ENCODE data around the gene SH3RF3. TPM values are rescaled to one million over a fixed set of nuclear protein-coding genes. Genes with fewer than 3 reads are reported as not detected.

Gene SH3RF3
- total RNA-seq, 1 donor from 2014 or later = under 0.01 TPM

- Histone ChIP-seq H3K4me3 (ENCODE audit: low read depth, low read length) (no peak overlapping the region), H3K36me3 (ENCODE audit: control insufficient read depth, insufficient read depth, low read length) (no peaks in the 10 kb centered on the region), H3K27me3 (ENCODE audit: control insufficient read depth, insufficient read depth, low read length) (no peaks in the 10 kb centered on the region)
- DNase-seq (ENCODE audit: low read depth) (no peak), FAIRE-seq (no peak)
- no peak for TF ChIP-seq CTCF (IDR thresholded peaks at IDR 0.05; ENCODE audit: insufficient read depth, low read length, severe bottlenecking)
These were observed 401.7 kb downstream of the SH3RF3 start for GRCh38 chr2:109530712-109531111.

GRCh38 chr2:109531221-109531620 lies 402.2 kb downstream of the SH3RF3 start:
- TF ChIP-seq CTCF (IDR thresholded peaks at IDR 0.05; ENCODE audit: insufficient read depth, low read length, severe bottlenecking) = no peak
- Histone ChIP-seq H3K27me3 (ENCODE audit: control insufficient read depth, insufficient read depth, low read length) (no peaks in the 10 kb centered on the region), H3K36me3 (ENCODE audit: control insufficient read depth, insufficient read depth, low read length) (no peaks in the 10 kb centered on the region), H3K4me3 (ENCODE audit: low read depth, low read length) (no peak overlapping the region)
- DNase-seq (ENCODE audit: low read depth) = no peak
- FAIRE-seq = no peak

- TF ChIP-seq CTCF (IDR thresholded peaks at IDR 0.05; ENCODE audit: insufficient read depth, low read length, severe bottlenecking) = no peak
- DNase-seq (ENCODE audit: low read depth) = no peak
These were observed 403.1 kb downstream of the SH3RF3 start for GRCh38 chr2:109531896-109532727.

GRCh38 chr2:109532728-109533076 lies 403.7 kb downstream of the SH3RF3 start:
- no peaks in the 10 kb centered on the region for H3K27me3 ChIP-seq (ENCODE audit: control insufficient read depth, insufficient read depth, low read length)
- no peak for TF ChIP-seq CTCF (IDR thresholded peaks at IDR 0.05; ENCODE audit: insufficient read depth, low read length, severe bottlenecking)
- FAIRE-seq (no peak), DNase-seq (ENCODE audit: low read depth) (no peak)
- H3K36me3 ChIP-seq (ENCODE audit: control insufficient read depth, insufficient read depth, low read length) = no peaks in the 10 kb centered on the region
- no peak overlapping the region for H3K4me3 ChIP-seq (ENCODE audit: low read depth, low read length)

More at GRCh38 chr2:109531896-109532727, 403.1 kb downstream of the SH3RF3 start:
- Histone ChIP-seq H3K36me3 (ENCODE audit: control insufficient read depth, insufficient read depth, low read length) (no peaks in the 10 kb centered on the region), H3K27me3 (ENCODE audit: control insufficient read depth, insufficient read depth, low read length) (no peaks in the 10 kb centered on the region), H3K4me3 (ENCODE audit: low read depth, low read length) (no peak overlapping the region)
- FAIRE-seq = no peak

- DNase-seq (ENCODE audit: low read depth) (no peak), FAIRE-seq (no peak)
- Histone ChIP-seq H3K27me3 (ENCODE audit: control insufficient read depth, insufficient read depth, low read length) (no peaks in the 10 kb centered on the region), H3K4me3 (ENCODE audit: low read depth, low read length) (no peak overlapping the region), H3K36me3 (ENCODE audit: control insufficient read depth, insufficient read depth, low read length) (no peaks in the 10 kb centered on the region)
- no peak for TF ChIP-seq CTCF (IDR thresholded peaks at IDR 0.05; ENCODE audit: insufficient read depth, low read length, severe bottlenecking)
These were observed 404.8 kb downstream of the SH3RF3 start for GRCh38 chr2:109533823-109534222.

Data from bronchial epithelial cell (primary cell).